DLD1 (cell line): ENCODE data around the gene ITGB3.
"Not testable (repeated sequence)": the region's sequence is repeated elsewhere in the genome, so short reads cannot be mapped to it uniquely, and the experiment has no call there.

Experiments
- in situ Hi-C: cut with HindIII; loops from 2 replicates; pipeline ENCODE4 v1.10.0; 2017; ENCODE audit warnings: low sequenced_read_pairs

Gene ITGB3

DNA sequence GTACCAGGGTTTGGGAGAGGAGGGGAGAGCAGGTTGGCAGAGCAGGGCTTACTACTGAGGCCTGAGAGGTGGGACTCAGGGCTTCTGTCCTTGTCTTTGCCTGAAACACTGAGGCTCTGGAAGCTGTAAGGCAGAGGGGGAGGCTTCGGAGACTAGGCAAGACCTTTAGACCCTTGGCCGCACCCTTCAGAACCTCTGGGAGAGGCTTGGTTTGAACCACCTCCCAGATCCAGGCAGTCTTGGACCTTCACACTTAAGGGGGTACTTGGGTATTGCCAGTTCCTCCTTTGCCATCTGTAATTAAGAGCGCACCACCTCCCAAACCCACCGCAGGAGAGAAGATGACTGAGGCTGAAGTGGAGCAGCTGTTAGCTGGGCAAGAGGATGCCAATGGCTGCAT lies 31.6 kb upstream of the ITGB3 start:
- in situ Hi-C loops = no loop called here

DNA sequence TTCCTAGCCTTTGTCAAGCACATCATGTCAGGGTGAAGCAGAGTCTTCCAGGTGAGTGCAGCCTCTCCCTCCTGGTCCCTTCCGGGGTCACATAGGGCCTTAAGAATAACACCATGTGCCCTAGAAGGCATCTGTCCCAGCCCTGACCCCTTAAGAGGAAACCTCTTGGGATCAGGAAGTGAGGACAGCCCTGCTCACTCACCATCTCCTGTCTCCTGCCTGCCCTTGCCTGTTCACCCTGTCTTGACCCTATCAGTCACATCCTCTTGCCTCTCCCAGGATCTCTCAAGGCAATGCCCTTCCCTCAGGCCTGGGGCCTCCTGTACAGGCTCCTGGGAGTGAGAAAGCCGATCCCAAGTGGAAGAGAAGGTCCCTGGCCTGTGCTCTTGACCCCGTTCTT lies 30.6 kb upstream of the ITGB3 start:
- in situ Hi-C loops = no loop called here

DNA sequence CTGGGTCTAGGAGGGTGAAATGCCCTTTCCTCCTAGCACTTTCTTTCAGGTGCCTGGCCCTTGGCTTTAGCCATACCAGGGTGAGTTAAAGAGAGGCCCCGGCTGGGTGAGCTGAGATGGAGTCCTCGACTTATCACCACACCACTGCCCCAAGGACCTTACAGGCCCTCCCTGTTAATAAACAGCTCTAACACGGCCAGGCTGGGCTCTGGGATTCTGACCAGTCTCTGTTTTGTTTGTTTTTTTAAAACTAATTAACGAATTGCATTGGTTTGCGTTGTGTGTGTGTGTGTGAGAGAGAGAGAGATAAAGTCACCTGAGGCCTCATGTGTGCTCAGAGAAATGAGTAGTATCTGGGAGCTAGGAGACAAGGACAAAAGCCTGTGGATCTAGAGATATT lies 30.2 kb upstream of the ITGB3 start:
- in situ Hi-C loops = no loop called here

DNA sequence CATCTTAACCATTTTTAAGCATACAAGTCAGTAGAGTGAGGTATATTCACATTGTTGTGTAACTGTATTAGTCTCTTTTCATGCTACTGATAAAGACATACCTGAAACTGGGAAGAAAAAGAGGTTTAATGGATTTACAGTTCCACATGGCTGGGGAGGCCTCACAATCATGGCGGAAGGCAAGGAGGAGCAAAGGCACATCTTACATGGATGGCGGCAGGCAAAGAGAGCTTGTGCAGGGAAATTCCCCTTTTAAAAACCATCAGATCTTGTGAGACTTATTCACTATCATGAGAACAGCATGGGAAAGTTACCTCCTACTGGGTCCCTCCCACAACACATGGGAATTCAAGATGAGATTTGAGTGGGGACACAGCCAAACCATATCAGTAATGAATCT lies 29.6 kb upstream of the ITGB3 start:
- in situ Hi-C loops = not testable (repeated sequence)

DNA sequence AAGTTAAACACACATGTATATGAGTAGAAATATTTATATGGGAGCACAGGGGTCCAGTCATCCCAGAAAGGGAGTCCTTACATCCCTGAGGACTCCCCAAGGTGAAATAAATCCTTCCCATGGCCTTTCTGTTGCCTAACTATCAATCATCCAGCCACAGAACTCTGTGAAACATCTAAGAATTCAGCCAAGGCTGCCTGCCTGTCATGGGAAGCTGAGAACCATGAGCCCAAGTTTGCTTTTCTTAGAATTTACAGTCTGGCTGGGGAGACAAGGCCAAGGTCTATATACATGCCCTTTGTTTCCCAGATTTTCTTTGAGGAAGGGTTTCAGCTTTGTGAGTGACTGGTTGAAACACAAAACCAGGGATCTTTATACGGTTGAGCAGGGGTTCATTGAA lies 28.7 kb upstream of the ITGB3 start:
- in situ Hi-C loops = no loop called here

DNA sequence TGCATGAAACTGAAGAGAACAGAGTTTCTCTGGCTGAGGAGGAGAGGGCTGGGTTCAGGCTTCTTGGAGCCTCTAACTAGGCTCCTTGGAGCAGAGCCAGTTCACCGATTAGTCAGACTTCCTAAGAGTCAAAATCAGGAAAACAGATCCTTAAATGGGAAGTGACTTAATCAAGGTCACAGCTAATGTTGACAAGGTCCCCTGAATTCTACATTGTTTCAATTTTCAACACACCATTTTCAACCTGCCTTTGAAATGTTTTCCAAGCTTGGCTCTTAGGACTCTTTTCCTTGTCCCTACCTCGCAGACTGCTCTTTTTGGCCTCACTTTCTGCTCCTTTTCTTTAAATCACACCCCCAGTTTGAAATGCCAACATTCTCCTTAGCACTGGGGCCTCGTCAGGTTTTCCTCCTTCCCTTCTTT lies 28.2 kb upstream of the ITGB3 start:
- in situ Hi-C loops = no loop called here

DNA sequence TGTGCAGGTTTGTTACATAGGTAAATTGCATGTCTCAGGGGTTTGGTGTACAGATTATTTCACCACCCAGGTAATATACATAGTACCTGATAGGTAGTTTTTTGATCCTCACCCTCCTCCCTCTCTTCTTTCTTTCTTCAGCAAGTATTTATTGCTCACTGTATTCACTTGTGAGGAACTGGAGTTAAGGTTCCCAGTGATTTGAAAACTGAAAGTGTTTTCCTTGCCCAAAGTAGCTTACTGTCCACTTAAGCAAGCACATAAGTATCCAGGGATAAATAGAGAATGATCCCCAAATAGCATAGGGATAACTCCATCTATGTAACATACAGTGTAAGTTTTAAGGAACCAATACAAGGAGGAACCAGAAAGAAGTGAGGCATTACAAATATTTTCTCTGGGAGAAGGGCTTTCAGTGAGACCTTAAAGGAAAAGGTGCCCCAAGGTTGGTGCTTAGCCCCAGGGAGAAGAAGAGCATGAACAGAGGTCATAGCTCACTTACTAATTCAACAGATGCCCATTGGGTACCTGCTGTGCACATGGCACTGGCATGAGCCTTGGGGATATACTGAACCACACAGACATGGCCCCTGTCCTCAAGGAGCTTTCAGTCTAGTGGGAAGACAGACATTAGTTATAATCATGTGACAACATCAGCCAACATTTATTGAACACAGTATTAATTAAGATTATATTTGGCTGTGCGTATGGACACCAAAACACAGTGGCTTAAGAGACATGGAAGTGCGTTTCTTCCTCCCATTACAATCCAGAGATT lies 27.5 kb upstream of the ITGB3 start:
- in situ Hi-C loops = no loop called here

DNA sequence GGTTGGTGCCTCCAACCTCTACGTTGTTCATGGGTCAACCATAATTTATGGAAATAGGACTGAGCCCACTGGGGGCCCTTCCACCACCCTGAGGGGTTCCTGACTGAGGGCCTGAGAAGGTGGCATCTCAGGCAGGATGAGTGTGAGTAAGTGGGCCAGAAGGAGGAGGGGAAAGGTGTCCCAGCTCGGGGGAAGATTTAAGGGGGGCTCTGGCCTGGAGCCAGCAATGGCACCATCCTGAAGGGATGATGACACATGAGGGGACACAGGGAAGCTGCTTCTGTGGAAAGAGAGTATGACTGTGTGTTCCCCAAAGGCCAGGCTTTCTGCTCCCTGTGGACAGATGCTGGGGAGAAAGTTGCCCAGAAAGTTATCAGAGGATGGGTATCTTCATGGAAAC lies 25.8 kb upstream of the ITGB3 start:
- in situ Hi-C loops = no loop called here

DNA sequence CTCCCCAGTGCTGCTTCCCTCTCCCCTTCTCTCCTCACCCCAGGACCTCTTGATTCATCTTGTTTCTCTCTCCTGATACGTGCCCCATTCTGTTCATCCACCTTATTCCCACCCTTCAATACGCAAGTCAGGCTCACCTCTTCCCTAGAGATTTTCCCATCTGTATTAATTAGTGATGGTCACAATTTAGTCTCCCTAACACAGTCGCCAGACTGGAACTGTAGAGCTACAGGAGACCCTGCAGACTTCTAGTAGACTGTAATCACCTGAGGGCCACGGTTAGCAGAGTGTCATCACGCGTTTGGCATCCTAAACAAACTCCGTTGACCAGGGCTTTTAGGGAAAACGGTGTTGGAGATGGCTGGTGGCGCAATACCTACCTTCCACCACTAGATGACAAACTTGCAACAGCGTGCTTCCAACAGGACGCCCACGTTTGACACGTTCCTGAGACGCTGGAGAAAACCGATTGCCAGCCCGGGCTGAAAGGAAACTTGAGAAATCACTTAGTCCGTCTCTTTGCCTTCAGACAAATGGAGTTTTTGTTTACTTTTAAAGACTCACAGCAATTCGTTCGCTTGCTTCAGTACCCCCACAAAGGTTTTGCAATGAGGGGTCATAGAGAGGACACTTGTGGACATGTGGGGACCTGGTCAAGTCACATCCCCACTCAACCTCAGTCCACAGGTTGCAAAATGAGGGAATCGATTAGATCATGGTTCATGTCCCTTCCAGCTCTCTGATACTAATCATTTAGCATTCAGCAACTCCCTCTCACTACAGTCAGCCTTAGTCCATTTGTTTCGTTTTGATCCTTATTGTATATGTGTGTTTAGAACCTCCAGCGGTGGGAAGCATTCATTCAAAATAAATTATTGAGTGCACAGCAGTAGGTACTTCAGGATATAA lies 23.8 kb upstream of the ITGB3 start:
- in situ Hi-C loops = no loop called here

DNA sequence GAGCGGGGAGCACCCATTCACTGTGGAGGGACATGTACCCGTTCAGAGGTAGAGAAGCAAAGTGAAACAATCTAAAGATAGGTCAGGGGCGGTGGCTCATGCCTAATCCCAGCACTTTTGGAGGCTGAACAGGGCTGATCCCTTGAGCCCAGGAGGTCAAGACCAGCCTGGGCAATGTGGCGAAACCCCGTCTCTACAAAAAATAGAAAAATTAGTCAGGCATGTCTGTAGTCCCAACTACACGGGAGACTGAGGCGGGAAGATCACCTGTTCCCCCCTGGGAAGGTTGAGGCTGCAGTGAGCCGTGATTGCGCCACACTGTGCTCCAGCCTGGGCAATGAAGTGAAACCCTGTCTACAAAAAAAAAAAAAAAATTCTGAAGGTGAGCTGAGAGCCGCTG lies 22.8 kb upstream of the ITGB3 start:
- in situ Hi-C loops = no loop called here

DNA sequence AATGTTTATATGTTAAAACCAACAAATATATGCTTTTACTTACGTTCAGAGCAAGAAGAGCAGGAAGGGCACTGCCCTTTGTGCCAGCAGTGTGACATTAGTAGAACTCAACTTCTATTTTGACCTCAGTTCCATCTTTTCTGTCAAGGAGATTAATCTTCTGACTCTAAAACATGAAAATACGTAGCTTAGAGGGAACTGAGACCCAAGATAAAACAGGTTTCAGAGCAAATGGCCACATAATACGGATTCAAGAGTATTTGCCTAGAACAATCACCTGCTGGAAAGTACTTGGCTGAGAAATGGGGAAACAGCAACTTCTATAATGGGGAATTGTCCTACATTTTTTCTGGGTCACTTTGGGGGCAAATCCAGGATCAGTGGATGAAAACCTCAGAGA lies 22.3 kb upstream of the ITGB3 start:
- in situ Hi-C loops = no loop called here

DNA sequence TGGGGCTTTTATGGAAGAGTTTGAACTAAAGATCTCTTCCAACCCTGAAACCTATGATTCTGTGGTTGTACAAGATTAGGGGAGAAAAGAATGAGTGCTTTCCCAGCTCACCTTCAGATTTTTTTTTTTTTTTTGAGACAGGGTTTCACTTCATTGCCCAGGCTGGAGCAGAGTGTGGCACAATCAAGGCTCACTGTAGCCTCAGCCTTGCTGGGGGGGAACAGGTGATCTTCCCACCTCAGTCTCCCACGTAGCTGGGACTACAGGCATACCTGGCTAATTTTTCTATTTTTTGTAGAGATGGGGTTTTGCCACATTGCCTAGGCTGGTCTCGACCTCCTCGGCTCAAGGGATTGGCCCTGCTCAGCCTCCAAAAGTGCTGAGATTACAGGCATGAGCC lies 21.8 kb upstream of the ITGB3 start:
- in situ Hi-C loops = no loop called here

DNA sequence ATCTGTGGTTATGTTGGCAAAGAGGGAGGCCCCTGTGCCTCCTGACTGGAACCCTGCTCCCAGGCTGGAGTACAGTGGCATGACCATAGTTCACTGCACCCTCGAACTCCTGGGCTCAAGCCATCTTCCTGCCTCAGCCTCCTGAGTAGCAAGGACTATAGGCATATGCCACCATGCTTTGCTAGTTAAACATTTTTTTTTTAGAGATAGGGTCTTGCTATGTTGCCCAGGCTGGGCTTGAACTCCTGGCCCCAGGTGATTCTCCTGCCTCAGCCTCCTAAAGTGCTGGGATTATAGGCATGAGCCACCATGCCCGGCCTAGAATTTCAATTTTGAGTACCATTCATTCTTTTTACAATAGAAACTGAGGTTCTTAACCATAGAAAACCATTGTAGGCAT lies 21.2 kb upstream of the ITGB3 start:
- in situ Hi-C loops = no loop called here

DNA sequence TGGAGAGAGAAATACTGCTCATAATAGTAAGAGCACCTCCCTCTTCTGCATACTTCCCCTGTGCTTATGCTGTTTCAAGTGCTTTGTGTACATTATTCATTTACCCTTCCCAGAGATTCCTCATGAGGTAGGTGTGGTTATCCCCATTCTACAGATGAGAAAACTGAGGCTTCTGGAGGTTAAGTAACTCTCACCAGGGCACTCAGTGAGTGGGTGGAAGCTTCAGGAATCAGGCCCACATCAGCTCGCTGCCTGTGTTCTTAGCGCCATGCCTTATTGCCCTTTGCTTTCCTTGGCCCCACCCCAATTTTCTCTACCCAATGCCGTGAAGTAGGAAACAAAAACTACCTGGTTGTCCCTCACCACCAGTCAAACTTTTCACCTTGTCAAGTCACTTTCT lies 18.1 kb upstream of the ITGB3 start:
- in situ Hi-C loops = no loop called here

DNA sequence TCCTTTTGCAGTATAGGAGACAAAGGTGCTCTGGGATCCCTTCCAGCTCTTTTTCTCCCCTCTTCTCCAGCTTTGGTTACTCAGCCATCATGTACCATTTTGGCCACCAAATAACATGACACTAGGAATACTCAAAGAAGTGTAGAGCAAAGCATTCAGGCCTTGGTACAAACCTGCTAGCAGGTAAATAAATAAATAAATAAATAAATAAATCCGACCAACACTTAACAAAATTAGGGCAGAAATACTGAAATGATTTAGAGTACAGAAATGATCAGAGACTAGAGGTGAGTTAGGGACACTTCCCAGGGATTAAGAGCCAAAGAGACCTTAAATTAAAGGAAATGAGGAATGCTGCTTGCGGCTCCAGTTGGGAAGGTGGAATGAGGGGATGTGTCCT lies 17.7 kb upstream of the ITGB3 start:
- in situ Hi-C loops = no loop called here

DNA sequence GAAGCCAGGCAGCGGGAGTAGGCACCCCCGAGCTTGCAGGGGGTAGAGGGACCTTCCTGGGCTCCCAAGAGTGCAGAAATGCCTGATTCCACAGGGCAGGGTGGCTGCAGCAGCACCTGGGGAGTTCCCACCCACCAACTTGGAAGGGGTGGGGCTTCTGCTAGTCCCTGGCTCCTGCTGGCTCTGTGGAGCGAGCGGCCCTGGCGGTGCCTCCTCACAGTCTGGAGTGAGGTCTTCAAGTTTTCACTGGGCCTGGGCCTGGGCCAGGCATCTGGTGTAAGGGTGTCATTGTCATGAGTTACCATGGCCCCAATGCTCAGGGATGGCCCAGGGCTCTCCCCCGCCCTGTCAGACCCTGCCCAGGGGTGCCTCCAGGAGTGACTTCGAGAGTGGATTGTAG lies 15.8 kb upstream of the ITGB3 start:
- in situ Hi-C loops = no loop called here

DNA sequence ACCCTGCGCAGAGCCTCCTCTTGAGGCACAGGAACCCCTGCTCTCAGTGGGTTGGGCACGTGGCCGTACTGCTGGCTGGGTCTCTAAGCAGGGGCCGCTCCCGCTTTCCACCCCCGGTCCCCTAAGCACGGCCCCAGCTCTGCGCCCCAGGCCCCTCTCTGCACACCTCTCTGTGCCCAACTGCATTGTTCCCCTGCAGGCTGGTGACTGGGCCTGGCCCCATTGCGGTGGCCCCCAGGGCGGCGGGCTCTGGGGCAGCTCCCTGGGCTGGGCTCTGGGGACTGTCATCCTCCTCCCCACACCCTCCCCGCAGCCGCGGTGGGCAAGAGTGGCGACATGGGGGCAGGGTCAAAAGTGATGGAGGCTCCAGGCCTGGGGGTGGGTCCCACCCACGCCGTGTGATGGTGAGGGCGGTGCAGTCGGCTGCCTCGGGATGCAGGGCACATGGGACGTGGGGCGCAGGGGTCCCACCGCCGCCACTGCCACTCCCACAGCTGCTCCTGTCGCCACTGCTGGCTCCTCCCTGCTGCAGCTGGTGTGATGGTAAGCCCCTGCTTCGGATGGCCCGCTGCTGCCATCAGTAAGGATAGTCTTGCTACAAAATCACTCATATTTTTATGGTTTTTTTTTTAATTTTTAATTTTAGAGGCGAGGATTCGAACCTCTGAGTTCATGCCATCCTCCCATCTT lies 15.2 kb upstream of the ITGB3 start:
- in situ Hi-C loops = no loop called here

DNA sequence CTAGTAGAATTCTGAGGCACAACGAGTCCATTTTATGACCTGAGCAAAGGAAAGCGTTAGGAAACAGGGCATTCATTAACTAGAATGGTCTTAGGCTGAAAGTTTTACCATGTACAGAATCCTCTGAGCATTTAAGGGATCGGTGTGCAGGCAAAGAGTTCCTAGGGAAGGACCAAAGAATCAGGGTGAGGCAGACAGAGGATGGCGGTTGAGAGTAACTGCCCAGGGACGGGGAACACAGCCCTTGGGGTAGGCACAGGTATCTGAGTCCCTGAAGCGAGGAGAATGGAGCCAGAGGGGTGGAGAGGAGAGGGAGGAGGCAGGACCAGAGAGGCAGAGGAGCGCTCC lies 14.0 kb upstream of the ITGB3 start:
- in situ Hi-C loops = no loop called here

DNA sequence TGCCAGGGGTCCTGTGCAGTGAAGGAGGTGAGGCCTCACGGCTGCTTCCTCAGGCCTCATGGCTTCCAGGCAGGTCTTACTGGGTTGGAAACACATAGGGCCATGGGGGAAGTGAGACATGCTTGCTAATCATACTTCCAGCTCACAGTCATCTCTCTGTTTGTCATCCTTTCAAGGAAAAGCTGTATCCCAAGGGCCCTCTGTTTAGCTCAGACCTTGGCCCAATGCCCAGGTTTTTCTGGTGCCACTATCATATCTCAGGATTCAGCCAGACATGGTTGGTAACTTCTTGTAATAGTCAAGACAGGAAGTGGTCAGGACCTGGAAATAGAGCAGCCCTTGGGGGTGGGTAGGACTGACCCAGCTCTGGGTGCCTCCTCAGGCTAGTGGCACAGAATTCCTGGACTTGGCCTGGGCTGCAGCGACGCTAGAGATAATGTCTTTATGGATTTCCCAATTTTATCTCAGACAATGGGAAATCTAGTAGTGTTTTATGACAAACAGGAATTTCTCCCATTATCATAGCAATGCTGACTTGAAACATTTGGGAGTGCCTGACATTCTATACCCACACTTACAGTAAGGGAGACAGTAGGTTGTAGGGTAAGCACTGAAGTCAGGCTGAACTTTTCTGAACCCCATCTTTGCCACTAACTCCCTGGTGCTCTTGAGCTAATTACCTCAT lies 13.5 kb upstream of the ITGB3 start:
- in situ Hi-C loops = no loop called here

DNA sequence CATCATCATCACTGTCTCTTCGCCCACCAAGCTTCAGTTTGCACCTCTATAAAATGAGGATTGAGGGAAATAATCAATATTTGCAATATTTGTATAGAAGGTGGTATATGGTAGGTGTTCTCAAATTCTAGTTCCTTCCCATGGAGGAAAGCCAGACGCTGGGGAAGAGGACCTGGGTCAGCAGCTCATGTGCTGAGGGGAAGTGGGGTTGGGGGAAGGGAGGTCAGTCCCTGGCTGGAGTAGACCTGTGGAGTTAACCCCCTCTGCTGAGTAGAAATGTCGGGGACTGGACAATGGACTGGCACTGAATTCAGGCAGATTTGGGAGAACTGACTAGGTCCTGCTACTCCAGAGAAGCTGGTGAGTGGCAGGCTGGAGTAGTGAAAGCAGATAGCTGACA lies 12.8 kb upstream of the ITGB3 start:
- in situ Hi-C loops = no loop called here

DNA sequence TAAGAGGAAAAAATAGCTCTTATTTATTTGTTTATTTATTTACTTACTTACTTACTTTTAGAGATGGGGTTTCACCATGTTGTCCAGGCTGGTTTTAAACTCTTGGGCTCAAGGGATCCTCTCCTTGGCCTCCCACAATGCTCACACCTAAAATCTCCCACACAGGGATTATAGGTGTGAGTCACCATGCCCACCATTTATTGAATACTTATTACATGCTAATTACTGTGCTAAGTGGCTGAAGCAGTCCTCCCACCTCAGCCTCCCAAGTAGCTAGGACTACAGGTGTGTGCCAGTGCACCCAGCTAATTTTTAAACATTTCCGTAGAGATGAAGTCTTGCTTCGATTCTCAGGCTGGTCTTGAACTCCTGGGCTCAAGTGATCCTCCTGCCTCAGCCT lies 11.0 kb upstream of the ITGB3 start:
- in situ Hi-C loops = no loop called here
